ENCODE measurements around the gene RFX4. TPM values are rescaled to one million over a fixed set of nuclear protein-coding genes. Genes with fewer than 3 reads are reported as not detected.

RFX4 gene
- total and polyA plus RNA-seq, 2 of the 13 experiments (the other 11 are each of a cell fraction or from before 2014, with no cell fraction given): not detected

GRCh38 chr12:106717673-106718072 is 134.9 kb downstream of the RFX4 start (continued):
- no peak for TF ChIP-seq ZNF407 (CRISPR knock-in tag; IDR thresholded peaks at IDR 0.05; ENCODE audit: not compliant biosample characterization)

- Histone ChIP-seq H3K36me3 (replicated peaks in 1 of 2; ENCODE audit: control insufficient read depth in 1 of 2, insufficient read depth in 2 of 2, low read length in 2 of 2) (no peaks in the 10 kb centered on the region), H3K9me3 (ENCODE audit: low read length) (no peaks in the 10 kb centered on the region), H3K4me1 (ENCODE audit: insufficient read depth, low read length) (peaks cover 10% of the 10 kb centered on the region), H3K27me3 (ENCODE audit: control insufficient read depth in 1 of 2, insufficient read depth in 2 of 2, low read length in 2 of 2) (peaks cover 0 to 20% of the 10 kb centered on the region in 2 experiments; a peak in 2 of 5 replicates), H3K79me2 (ENCODE audit: insufficient read depth, low read length) (no peaks in the 10 kb centered on the region), H4K20me1 (ENCODE audit: insufficient read depth, low read length) (no peaks in the 10 kb centered on the region), H2AFZ (ENCODE audit: low read length) (no peak overlapping the region), H3K4me3 (replicated peaks in 1 of 3; ENCODE audit: insufficient read depth in 1 of 3, low read depth in 2 of 3, low read length in 3 of 3) (no peak overlapping the region), H3K9ac (ENCODE audit: insufficient read depth, low read depth, low read length) (no peak overlapping the region), H3K4me2 (ENCODE audit: low read depth, low read length) (no peak overlapping the region), H3K27ac (ENCODE audit: extremely low read length, insufficient read depth, low read length) (no peak overlapping the region)
- peak; percentile 62; the same call in 2 of the 3 replicates for ATAC-seq
- in situ Hi-C loops (cut with HindIII; ENCODE audit: extremely low pct_ligation_motif_present, low pct_unique_long_range_greater_than_20kb) (no loop called here), intact Hi-C loops (cut with micrococcal nuclease; ENCODE audit: unreplicated experiment) (no loop called here)
- 59% methylated on average over 6 of the region's 6 CpGs for WGBS (ENCODE audit: low lambda C conversion rate)
- FAIRE-seq: no peak
- ChIA-PET CTCF (ENCODE audit: low intra/inter-chr PET ratio, low total read pairs) (no interaction called here), POLR2A (no interaction called here)
- no TSS peak for BruUV-seq (replicated peaks)
- DNase-seq (ENCODE audit: low spot score): no peak
- TF ChIP-seq ZBTB37 (CRISPR knock-in tag; IDR thresholded peaks at IDR 0.05) (no peak), ZFP36L1 (CRISPR knock-in tag; IDR thresholded peaks at IDR 0.05) (no peak), ZNF280B (CRISPR knock-in tag; IDR thresholded peaks at IDR 0.05; ENCODE audit: borderline replicate concordance) (no peak), MEF2D (CRISPR knock-in tag; IDR thresholded peaks at IDR 0.05) (no peak), ZBTB1 (CRISPR knock-in tag; IDR thresholded peaks at IDR 0.05; ENCODE audit: borderline replicate concordance) (no peak), ZNF20 (CRISPR knock-in tag; IDR thresholded peaks at IDR 0.05) (no peak), RNF219 (CRISPR knock-in tag; IDR thresholded peaks at IDR 0.05) (no peak), ZNF251 (CRISPR knock-in tag; IDR thresholded peaks at IDR 0.05) (no peak)
Observed at GRCh38 chr12:106719879-106720278, 137.1 kb downstream of the RFX4 start.
